OCI-LY7 (cell line): ENCODE measurements around the gene EVI5L. TPM values are rescaled to one million over a fixed set of nuclear protein-coding genes. Genes with fewer than 3 reads are reported as not detected.

Experiments
- BruUV-seq: library from RNA; stranded (reverse); fragments of 400-500 nt; replicated peaks from 2 replicates; lab custom pipeline; 2021; lab: Mats Ljungman, UMichigan
- CTCF ChIA-PET: fragments of 300-600 bp; sonication (Branson Sonifier 250); formaldehyde crosslinking; loops from one replicate; lab custom pipeline; 2022; ENCODE audit warnings: antibody characterized with exemption; ENCODE audit not compliant: unreplicated experiment; lab: Charles Lee
- POLR2A ChIA-PET: fragments of 300-600 bp; sonication (Branson Sonifier 250); formaldehyde crosslinking; loops from one replicate; lab custom pipeline; 2022; ENCODE audit warnings: antibody characterized with exemption; lab: Charles Lee
- DNase-seq: peaks from one replicate; pipeline ENCODE4 v3.0.0-alpha.2; 2015; ENCODE audit warnings: low spot score
- H2AFZ ChIP-seq: fragments of 200-600 bp; sonication (generic), shearing (Covaris generic); 2 replicates; pipeline ENCODE4 v1.6.1; 2014; ENCODE audit warnings: mild to moderate bottlenecking, antibody characterized with exemption, low read length, moderate library complexity
- H3K27ac ChIP-seq: fragments of 200-600 bp; sonication (generic); 2 replicates; pipeline ENCODE4 v1.5.1; 2014; ENCODE audit warnings: mixed run types, low read depth, mild to moderate bottlenecking, moderate library complexity, low read length, inconsistent platforms; ENCODE audit not compliant: poor library complexity, severe bottlenecking
- H3K36me3 ChIP-seq: fragments of 200-600 bp; sonication (generic); 2 replicates; pipeline ENCODE4 v1.6.1; 2014; ENCODE audit warnings: mild to moderate bottlenecking, antibody characterized with exemption, low read length, moderate library complexity, mixed read lengths; ENCODE audit not compliant: insufficient read depth
- H3K4me1 ChIP-seq: fragments of 200-600 bp; sonication (generic); 2 replicates; pipeline ENCODE4 v1.5.1; 2014; ENCODE audit warnings: mild to moderate bottlenecking, low read length; ENCODE audit not compliant: insufficient read depth, poor library complexity, severe bottlenecking
- H3K4me2 ChIP-seq: fragments of 200-600 bp; sonication (generic); 2 replicates; pipeline ENCODE4 v1.6.1; 2014; ENCODE audit warnings: mild to moderate bottlenecking, low read length
- H3K4me3 ChIP-seq: fragments of 200-600 bp; sonication (generic); 2 replicates; pipeline ENCODE4 v1.5.1; 2014; ENCODE audit warnings: mild to moderate bottlenecking, low read depth, low read length; ENCODE audit not compliant: poor library complexity, severe bottlenecking
- H3K79me2 ChIP-seq: fragments of 200-600 bp; sonication (generic); 2 replicates; pipeline ENCODE4 v1.6.1; 2016; ENCODE audit warnings: low read depth, mild to moderate bottlenecking, low read length, moderate library complexity, mixed read lengths; ENCODE audit not compliant: insufficient read depth
- H3K9me2 ChIP-seq: fragments of 200-600 bp; sonication (generic); 2 replicates; pipeline ENCODE4 v1.6.1; 2016; ENCODE audit warnings: mild to moderate bottlenecking, low read length, mixed read lengths; ENCODE audit not compliant: insufficient read depth
- H3K9me3 ChIP-seq: fragments of 200-600 bp; sonication (generic); 2 replicates; pipeline ENCODE4 v1.6.1; 2014; ENCODE audit warnings: mild to moderate bottlenecking, mixed run types, low read length, mixed read lengths
- H4K20me1 ChIP-seq: fragments of 200-600 bp; sonication (generic); 2 replicates; pipeline ENCODE4 v1.6.1; 2014; ENCODE audit warnings: mild to moderate bottlenecking, antibody characterized with exemption, low read length, moderate library complexity, mixed read lengths; ENCODE audit not compliant: insufficient read depth
- EZH2phosphoT487 ChIP-seq: fragments of 200-600 bp; sonication (generic); IDR thresholded peaks from 2 replicates; pipeline ENCODE4 v1.6.1; 2018; ENCODE audit warnings: low read depth, borderline replicate concordance, mild to moderate bottlenecking, mixed run types, antibody characterized with exemption, low read length, moderate library complexity, mixed read lengths
- intact Hi-C: fragments of 100-400 bp; cut with micrococcal nuclease; formaldehyde crosslinking; loops from one replicate; pipeline ENCODE4 v1.10.0; 2022; ENCODE audit not compliant: unreplicated experiment
- total RNA-seq, 2 experiments: library from RNA; depleted of rRNA in 1 of 2; stranded (reverse); fragments of >200 nt in 1 of 2; shearing (Covaris generic) in 1 of 2; gene quantifications; 2 replicates each; pipeline ENCODE4 v1.2.3, GENCODE V29; 2014 to 2022
- TF ChIP-seq, protein P1 (sequence below): fragments of 200-600 bp; sonication (generic); conservative IDR thresholded peaks from 2 replicates; pipeline ENCODE4 v1.5.1; 2014; ENCODE audit warnings: mild to moderate bottlenecking, antibody characterized with exemption, low read length, moderate library complexity, mixed read lengths

Gene EVI5L
- total RNA-seq, 2 experiments from 2014 or later = 2.7 to 5.5 TPM

- no peak for DNase-seq
- no peaks in the 10 kb centered on the region for H3K9me2 ChIP-seq
- CTCF ChIA-PET = no interaction called here
- H2AFZ ChIP-seq = no peak overlapping the region
- intact Hi-C loops = no loop called here
- peaks cover 13% of the 10 kb centered on the region for H3K4me1 ChIP-seq
- H3K4me3 ChIP-seq = no peak overlapping the region
- TF ChIP-seq EZH2phosphoT487 = no peak
- TF ChIP-seq, protein P1, sequence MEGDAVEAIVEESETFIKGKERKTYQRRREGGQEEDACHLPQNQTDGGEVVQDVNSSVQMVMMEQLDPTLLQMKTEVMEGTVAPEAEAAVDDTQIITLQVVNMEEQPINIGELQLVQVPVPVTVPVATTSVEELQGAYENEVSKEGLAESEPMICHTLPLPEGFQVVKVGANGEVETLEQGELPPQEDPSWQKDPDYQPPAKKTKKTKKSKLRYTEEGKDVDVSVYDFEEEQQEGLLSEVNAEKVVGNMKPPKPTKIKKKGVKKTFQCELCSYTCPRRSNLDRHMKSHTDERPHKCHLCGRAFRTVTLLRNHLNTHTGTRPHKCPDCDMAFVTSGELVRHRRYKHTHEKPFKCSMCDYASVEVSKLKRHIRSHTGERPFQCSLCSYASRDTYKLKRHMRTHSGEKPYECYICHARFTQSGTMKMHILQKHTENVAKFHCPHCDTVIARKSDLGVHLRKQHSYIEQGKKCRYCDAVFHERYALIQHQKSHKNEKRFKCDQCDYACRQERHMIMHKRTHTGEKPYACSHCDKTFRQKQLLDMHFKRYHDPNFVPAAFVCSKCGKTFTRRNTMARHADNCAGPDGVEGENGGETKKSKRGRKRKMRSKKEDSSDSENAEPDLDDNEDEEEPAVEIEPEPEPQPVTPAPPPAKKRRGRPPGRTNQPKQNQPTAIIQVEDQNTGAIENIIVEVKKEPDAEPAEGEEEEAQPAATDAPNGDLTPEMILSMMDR = no peak
- no peaks in the 10 kb centered on the region for H3K9me3 ChIP-seq
- H4K20me1 ChIP-seq = no peaks in the 10 kb centered on the region
- H3K79me2 ChIP-seq = no peaks in the 10 kb centered on the region
- H3K4me2 ChIP-seq = no peak overlapping the region
- no peaks in the 10 kb centered on the region for H3K36me3 ChIP-seq
- no TSS peak for BruUV-seq
- POLR2A ChIA-PET = no interaction called here
- H3K27ac ChIP-seq = no peak overlapping the region
These were observed 33.3 kb downstream of the EVI5L start for GRCh38 chr19:7863157-7863970.

- H3K4me1 ChIP-seq = peaks cover 14% of the 10 kb centered on the region
- no TSS peak for BruUV-seq
- no peaks in the 10 kb centered on the region for H3K9me3 ChIP-seq
- no peak overlapping the region for H3K27ac ChIP-seq
- intact Hi-C loops = no loop called here
- TF ChIP-seq EZH2phosphoT487 = no peak
- TF ChIP-seq, protein P1 = no peak
- no peaks in the 10 kb centered on the region for H4K20me1 ChIP-seq
- DNase-seq = no peak
- H3K79me2 ChIP-seq = no peaks in the 10 kb centered on the region
- H3K4me3 ChIP-seq = no peak overlapping the region
- H2AFZ ChIP-seq = no peak overlapping the region
- CTCF ChIA-PET = no interaction called here
- no peaks in the 10 kb centered on the region for H3K9me2 ChIP-seq
- POLR2A ChIA-PET = no interaction called here
- no peaks in the 10 kb centered on the region for H3K36me3 ChIP-seq
- no peak overlapping the region for H3K4me2 ChIP-seq
These were observed 34.1 kb downstream of the EVI5L start for GRCh38 chr19:7863971-7864689.

GRCh38 chr19:7864690-7865074 lies 34.7 kb downstream of the EVI5L start:
- Histone ChIP-seq H3K36me3 (no peaks in the 10 kb centered on the region), H3K4me2 (no peak overlapping the region), H4K20me1 (no peaks in the 10 kb centered on the region), H3K79me2 (no peaks in the 10 kb centered on the region), H3K4me1 (peaks cover 18% of the 10 kb centered on the region), H3K9me2 (no peaks in the 10 kb centered on the region), H3K27ac (no peak overlapping the region), H3K4me3 (no peak overlapping the region), H3K9me3 (no peaks in the 10 kb centered on the region), H2AFZ (no peak overlapping the region)
- ChIA-PET CTCF (no interaction called here), POLR2A (no interaction called here)
- TF ChIP-seq, protein P1 = no peak
- TF ChIP-seq EZH2phosphoT487 = no peak
- BruUV-seq = no TSS peak
- intact Hi-C loops = no loop called here
- DNase-seq = no peak
